ENCODE measurements around the gene GNAQ. TPM values are rescaled to one million over a fixed set of nuclear protein-coding genes. Genes with fewer than 3 reads are reported as not detected.

Gene GNAQ
- total RNA-seq, 1 experiment from 2014 or later = 28.6 TPM

DNA sequence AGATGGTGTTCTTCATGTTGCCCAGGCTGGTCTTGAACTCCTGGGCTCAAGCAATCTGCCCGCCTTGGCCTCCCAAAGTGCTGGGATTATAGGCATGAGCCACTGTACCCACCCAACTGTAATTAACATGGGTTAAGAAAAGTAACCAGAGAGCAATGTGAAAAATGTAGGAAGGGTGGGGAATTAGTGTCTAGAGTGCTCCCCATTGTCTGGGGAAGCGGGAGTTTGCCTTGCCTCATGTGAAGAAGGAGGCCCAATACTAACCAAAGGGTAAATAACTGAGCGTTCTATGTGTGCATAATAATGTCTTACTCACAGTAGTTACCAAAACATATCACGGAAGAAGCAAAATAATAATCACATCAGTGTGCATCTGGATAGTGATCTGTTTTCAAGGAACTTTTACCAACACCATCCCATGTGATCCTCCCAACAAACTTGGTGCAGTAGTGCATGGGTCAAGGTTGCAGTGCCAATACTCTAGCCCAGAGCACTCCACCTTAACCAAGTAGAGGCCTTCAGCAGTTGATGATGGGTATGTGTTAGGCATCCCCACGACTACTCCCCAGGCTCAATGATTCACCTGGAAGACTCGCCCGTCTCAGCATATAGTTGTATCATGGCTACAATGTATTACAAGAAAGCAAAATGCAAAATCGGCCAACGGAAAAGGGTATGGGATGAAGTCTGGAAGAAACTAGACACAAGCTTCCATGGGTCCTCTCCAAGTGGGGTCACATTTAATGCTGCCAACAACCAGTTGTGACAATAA, 26.2 kb downstream of the GNAQ start:
- no peak for DNase-seq (ENCODE audit: extremely low read depth, low read depth)

DNA sequence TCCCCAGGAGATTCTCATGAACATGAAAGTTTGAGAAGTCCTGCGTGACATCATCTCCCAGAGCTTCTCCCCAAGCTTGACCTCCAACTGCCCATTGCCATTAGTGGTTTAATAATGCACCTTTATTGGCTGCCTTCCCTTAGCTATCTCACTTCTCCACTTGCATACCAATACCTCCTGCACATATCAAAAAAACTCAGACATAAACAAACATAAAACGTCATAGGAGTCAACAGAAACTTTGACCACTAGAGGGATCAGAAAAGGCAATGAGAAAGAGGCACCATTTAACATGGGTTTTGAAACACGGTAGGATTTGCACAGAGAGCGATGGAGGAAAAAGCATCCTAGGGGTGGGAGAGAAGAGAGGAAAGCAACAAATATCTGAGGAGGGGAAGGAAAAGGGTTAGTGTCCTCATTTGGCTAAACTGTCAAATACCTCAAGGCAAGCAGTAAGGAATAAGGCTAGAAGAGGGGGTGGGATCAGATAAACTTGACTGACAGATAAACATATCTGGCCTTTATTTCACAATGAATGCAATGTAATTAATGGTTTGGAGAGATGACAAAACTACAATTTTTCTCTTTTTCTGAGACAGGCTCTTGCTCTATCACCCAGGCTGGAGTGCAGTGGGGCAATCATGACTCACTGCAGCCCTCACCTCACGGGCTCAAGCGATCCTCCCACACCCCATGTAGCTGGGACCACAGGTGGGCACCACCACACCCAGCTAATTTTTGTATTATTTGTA, 27.0 kb downstream of the GNAQ start:
- peak; percentile 7 for DNase-seq (ENCODE audit: extremely low read depth, low read depth)

DNA sequence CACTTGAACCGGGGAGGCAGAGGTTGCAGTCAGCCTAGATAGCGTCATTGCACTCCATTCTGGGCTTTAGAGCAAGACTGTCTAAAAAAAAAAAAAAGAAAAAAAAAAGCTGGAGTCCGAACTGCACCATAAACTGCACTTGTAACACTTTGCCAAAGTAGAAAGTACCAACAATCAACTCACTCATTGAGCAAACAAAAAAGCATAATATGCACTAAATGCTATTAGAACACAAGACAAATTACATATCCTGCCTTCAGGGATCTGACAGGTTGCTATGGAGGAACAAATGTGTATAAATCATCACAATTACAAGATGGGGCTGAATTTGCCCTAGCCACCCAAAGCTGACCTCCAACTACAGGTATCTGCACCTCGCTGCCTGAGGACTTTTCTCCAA, 27.9 kb downstream of the GNAQ start:
- no peak for DNase-seq (ENCODE audit: extremely low read depth, low read depth)

DNA sequence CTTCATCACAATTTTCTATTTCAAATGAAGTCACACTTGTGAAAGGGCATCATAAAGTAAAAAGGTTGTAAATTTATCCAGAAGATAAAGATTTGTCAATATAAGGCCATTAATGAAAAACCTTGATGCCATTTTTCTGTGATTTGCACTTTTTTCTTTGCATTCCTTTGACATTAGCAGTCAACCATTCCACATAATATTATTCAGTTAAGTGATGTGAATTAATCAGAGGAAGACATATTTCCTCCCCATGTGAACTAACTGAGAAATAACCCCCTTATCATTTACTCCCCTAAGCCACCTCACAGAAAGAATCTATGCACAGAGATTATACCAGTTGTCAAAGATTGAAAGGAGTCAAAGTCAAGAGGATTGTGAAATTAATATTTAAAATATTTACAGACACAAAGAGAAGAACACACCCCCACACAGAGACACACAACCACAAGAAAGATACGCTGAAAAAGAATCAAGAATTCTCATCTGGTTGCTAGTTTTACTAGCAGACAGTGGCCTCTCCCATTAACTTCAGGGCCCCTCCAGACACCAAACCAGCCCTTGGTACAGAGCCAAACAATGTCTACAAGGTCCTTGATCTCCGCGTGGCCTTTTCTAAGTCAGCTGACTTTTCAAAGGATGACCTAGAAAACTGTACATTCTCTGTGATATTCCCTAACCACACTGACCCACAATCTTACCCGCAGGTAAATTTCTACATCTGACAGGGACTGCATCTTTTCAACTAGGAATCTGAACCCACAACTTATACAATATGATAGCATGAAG, 29.5 kb downstream of the GNAQ start:
- DNase-seq (ENCODE audit: extremely low read depth, low read depth) = no peak

DNA sequence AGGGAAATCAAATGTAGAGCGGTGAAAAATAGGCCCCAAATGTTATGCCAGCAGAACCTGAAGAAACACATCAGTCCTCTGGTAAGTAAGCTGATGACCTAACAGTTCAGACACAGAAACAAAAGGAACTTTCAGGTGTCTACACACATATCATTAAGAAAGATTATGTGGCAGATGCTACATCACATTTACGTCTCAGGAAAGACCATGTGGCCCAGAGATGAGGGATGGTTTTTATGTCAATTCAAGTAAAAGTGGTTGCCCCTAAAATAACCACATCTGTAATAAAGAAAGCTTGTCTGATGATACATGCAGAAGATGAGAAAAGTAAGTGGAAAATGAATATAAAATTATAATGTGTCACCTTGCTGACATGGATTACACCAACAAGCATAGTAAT, 31.4 kb downstream of the GNAQ start:
- DNase-seq (ENCODE audit: extremely low read depth, low read depth) = no peak

DNA sequence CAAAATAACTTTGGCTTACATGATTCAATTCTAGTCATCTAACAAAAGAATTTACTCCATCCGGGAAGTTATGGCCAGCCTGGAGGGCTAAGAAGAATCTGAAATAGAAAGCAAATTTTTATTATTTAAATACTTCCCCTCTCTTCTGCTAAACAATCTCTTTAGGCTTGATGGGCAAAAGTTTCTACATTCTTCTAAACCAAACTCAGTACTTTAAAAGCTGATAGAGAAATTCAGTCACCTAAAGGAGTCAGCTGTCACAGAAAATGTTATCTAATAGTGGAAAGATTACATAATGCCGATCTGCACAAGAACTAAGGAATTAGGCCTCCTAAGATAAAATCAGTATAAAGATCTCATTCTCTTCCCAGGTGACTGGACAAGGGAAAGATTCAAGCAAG, 32.4 kb downstream of the GNAQ start:
- no peak for DNase-seq (ENCODE audit: extremely low read depth, low read depth)

DNA sequence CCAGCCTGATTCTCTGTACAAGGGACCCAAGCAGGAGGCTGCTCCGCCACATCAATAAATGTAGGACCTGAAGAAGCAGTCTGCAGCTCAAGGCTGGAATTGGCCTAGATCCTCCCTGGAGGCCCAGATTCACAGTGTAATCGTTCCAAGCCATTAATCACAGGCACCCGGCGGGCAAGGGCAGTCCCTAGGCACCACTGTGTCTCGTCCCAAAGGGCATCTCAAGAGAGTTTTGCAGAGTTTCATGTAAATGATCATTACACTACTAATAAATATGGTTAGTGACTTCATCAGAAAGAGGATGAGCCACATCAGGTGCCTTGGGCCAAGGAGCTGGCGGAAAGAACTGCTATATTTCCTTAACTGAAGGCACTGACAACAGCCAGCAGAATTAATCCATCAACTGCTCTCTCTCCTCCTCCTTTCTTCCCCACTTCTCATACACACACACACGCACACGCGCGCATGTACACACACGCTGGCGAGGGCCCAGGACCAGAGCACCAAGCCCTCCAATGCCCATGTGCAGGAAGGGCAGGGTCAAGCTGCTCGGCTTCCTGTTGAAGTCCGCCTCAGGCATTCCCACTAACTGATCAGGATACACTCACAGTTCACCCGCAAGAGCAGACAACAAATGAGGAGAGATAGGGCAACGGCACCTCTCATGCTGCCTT, 33.9 kb downstream of the GNAQ start:
- DNase-seq (ENCODE audit: extremely low read depth, low read depth) = no peak

DNA sequence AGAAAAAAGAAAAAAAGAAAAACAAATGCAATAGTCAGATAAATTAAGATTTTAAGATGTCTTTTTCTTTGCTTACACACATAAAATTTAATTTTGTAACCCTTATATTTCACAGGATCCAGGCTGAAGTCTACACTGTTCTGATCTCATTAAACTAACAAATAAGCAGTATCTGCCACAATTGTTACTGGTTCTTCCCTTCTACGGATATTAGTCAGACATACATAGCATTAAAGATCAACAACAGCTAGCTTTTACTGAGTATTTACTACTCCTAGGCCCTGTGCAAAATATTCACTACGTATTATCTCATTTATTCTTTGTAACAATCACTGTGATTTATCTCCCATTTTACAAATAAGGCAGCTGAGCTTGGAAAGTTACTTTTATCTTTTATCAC, 34.9 kb downstream of the GNAQ start:
- no peak for DNase-seq (ENCODE audit: extremely low read depth, low read depth)

DNA sequence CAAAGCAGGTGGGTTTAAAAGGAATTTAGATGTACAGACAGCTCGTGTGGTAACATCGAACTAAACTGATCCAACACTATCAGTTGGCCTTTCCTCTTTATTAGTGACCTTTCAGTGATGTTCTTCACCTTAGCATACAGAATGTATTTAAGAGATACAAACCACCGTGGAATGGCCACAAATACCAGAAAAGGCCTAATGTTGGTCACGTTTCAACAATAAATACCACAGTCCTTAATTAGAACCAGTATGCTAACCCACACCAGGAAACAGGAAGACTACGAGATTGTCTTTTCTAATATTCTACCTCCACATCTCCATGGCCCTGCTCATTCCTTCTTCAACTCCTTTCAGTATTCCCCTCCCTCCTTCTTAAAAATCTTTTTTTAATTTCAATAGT, 40.4 kb downstream of the GNAQ start:
- no peak for DNase-seq (ENCODE audit: extremely low read depth, low read depth)

DNA sequence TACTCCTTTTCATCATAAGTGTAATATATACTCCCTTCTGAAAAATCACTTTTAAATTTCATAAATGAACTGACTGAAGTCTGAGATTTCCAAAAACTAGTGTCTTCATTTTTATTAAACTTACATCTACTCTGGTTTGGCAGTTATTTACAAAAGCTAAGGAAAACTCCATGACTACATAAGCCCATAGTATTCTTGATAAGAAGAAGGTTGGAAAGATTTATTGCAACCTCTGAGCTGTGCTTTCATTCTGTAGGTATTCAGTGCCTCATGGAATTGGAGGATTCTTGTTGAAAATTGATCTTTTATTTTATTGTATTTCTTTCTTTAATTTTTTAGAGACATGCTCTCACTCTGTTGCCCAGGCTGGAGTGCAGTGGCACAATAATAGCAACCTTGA, 41.7 kb downstream of the GNAQ start:
- DNase-seq (ENCODE audit: extremely low read depth, low read depth) = no peak

DNA sequence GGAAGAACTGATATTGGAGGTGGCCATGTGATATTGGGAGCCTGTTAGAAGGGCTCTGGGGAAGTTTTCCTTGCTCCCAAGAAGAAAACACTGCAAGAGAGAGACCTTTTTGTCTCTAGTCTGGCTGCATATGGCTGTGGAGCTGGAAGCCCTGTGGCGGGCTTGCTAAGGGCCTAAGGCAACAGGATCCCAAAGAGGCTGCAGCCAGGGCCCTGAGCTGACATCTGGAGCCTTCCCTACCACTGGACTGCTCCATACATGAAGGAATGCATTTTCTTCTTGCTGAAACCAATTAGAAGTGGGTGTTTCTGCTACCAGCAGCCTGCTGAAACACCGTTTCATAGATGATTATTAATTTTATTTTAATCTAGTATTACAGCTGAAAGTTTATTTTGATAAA, 42.2 kb downstream of the GNAQ start:
- no peak for DNase-seq (ENCODE audit: extremely low read depth, low read depth)

DNA sequence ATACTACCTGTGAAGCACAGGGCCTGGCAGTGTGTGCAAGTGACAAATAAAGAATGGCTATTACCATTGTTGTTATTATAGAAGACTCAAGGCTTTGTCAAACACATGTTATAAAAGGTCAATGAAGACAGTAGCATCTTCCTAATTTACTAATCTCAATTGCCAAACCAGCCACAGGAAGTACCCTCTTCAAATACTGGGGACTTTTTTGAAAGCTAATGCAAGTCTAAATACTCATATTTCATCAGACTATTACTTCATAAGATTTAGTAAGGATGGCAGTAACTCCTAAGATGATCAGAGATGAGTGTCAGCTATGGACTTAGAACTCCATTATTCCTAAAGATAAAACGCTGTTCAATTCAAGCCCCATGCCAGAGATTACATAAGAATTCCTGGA, 43.0 kb downstream of the GNAQ start:
- DNase-seq (ENCODE audit: extremely low read depth, low read depth) = no peak

DNA sequence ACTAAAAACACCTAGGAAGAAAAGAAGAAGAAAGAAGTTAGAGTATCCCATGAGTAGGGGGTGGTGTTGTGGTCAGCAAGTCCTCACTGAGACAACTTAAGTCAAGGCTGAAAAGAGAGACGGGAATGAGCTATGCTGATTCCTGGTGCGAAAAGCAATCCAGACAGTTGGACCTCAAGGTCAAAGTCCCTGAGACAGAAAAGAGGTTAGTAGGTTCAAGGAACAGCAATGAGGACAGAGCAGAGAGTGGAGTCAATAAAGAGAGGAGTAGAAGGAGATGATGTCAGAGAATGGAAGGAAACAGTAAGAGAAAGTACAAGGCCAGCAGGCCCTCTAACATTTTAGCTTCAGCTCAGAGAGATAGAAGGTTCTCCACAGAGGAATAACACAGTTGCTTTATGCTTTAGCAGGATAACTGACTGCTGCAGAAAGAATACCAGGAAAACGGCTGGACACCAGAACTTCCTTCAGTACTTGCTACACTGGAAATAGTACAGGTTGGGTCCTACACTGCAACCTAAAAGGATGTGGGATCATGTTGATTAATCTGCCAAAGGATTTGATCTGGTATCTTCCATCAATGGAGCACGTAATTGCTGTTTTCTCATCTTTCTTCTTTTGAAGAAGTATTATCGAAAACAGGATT, 43.6 kb downstream of the GNAQ start:
- DNase-seq (ENCODE audit: extremely low read depth, low read depth) = no peak

DNA sequence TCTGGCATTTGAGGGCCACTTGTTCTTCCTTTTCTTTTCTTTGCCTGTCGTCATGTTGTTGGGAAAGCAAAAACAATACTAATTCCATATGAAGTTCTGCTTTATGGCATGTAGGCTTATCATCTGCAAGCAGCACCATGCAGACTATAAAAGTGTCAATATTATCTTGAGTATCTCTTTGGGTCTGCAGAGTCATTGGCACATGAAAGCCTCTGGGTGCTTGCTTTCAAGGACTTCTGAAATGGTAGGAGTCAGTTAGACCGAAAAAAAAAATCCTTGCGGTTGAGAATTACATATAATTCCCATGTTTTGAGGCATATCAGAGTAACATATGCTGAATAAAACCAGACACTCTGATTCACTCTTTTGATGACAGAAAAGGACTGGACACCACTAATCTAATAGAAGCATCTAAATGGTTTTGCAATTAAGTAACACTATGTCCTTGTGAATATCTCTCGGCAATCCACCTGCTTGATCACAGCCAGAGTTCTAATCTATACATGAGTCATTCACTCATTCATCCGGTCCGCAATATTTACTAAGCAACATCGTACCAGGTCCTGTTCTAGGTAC, 44.4 kb downstream of the GNAQ start:
- DNase-seq (ENCODE audit: extremely low read depth, low read depth) = no peak

DNA sequence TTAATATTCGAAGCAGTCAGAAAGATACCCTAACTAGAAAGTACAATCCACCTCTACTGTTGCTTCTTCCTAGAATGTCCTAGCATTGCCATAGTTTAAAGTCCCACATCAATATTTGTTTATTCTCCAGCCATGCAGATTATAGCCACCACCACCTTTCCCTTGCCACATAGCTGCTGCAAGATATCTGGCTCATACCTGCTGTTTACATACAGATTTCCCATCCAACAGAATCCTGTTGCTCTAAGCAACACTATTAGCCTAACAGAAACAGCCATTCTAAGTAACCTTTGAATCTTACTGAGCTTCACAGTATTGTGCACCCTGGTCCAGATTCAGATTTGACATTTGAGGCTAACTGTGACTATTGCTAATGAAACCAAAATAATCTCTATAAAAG, 45.6 kb downstream of the GNAQ start:
- no peak for DNase-seq (ENCODE audit: extremely low read depth, low read depth)

DNA sequence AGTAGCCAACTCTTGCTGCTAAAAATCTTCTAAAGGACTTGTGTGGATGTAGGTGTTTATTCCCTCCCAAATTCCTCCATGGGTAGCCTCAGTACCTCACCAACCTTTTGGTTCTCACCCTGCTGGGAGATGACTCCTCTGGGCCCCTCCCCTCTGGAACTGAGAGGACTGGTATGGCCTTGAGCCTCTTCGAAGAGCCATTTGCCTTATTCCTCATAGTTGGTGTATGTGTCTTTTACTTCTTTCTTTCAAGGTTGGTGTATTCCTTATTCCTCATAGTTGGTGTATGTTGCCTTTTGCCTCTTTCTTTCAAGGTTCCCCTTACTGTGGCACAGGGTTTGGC, 48.3 kb downstream of the GNAQ start:
- no peak for DNase-seq (ENCODE audit: extremely low read depth, low read depth)

DNA sequence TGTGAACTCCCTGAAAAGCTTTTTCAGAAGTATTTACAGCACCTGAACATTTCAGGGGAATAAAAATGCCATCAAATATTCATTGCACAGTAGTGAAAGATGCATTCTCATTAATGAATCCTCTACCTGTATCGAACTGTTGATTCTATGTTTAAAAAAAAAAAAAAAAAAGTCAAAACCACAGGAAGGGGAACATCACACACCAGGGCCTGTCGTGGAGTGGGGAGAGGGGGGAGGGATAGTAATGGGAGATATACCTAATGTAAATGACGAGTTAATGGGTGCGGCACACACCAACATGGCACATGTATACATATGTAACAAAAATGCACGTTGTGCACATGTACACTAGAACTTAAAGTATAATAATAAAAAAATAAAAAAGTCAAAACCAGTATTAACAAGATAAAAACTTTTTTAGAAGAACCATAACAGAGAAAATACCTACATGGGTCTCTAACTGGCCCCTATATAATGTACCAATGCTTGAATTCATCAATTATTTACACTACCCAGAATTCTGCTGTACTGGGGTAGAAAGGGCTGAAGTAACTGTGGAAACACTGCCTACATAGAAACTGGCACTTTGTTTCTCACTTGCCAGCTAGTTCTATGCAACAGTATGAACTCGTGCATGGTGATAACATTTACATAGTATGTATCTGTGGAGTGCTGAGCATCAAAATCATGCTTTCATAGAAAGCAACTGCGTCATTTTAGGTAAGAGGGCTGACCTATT, 48.9 kb downstream of the GNAQ start:
- DNase-seq (ENCODE audit: extremely low read depth, low read depth) = no peak

DNA sequence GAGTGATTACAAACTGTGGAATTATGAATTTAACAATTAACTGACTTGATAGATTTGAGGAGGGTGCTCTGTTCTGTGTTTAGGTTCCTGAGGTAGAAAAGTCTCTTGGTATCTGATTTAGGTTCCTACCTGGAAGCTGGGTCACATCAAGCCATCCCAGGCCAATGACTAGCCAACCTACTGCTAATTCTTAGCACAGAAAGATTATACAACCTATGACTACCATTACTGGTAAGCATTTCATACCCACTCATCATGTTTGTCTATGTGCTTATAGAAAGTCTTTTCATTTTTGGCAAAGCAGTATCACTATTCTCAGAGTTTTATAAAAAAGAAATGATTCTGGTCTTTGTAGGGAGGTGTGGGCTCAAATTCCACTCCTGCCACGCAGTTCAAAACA, 49.7 kb downstream of the GNAQ start:
- DNase-seq (ENCODE audit: extremely low read depth, low read depth) = no peak

DNA sequence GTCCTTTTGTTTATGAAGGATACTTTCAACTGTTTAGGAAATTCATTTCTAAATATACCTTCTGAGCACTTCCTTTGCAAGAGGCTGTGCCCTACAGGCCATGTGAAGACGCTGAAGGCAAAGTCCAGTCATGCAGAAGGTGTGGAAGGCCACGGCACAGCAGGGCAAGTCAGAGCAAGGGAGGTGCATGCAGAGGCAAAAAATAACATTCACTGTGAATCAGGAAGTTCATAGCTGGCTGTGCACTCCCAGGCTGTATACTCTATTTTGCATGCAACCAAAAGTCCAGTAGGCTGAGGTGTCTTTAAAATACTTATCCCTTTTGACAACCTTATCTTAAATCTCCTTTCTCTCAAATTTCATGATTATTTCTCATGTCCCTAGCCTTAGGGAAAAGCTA, 50.3 kb downstream of the GNAQ start:
- peak; percentile 31 for DNase-seq (ENCODE audit: extremely low read depth, low read depth)

DNA sequence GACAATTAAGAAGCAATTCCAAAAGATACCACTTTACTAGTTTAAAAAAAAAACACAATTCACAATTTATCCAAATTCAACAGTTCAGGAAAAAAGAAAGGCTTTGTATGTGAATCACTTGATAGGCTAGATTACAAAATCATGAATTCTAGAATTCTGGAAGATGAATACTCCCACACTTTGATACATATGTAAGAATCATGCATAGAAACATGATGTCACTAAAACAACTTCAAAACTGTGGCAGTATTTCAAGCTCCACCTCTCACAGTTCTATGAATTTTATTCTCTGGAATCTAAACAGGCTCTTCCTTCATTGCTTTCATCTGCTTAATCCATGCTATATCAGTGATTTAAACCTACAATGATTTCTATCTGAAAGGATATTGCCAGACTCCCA, 51.0 kb downstream of the GNAQ start:
- DNase-seq (ENCODE audit: extremely low read depth, low read depth) = no peak

Measured in NCI-H460 (cell line).